Measurements from ENCODE around the gene ZC3H18.
"Not testable (repeated sequence)": the region's sequence is repeated elsewhere in the genome, so short reads cannot be mapped to it uniquely, and the experiment has no call there.

The ZC3H18 gene

DNA sequence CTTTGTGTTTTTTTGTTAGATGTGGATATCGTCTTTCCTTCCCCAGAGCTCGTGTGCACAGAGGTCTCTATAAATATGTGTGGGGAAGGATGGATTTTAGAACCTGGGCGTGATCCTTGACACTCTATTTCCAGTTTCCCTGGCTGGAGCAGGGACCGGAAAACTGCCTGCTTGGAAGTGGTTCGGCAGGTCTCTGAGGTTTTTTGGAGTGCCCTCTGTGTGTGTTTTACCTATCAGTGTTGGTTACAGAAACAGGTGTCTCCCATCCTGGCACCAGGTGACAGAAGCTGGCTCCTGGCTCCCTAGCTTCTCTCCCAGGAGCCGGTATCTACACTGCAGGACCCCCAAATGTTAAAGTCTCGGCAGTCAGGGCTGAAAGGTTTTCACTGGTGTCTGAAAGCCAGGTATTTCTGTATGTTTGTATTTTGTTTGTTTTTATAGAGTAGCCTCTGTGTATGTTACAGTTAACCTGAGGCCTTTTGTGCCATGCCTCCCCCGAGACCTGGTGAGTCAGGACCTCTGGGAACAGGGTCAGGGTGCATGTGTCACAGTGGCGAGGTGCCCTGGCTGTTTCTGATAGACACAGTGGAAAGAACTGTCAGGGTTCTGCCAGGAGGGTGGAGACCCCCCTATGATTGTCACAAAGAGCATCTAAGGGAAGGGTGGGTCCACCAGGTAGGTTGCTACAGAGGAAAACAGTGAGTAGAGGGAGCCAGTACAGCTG, 31.3 kb downstream of the ZC3H18 start:
- no peak for DNase-seq (ENCODE audit: low read depth in 2 of 2, low spot score in 1 of 2)

DNA sequence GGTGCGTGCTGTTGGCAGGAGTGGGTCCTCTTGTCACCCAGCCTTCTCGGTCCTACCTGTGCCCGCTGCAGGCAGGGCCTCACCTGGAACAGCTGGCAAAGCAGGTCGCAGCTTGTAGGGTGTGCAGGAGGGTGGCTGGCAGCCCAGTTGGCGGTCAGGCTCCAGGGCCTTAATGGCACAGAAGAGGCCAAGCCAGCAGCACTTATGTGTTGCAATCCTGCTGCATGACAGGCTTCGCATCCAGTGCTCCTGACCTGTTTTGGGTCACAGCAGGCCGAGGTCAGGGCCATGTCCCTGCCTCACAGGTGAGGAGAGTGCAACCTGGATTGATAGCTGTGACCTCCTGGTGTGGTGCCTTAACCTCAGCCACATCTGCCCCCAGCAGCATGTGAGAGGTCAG, 31.9 kb downstream of the ZC3H18 start:
- DNase-seq (ENCODE audit: low read depth in 2 of 2, low spot score in 1 of 2) = no peak

DNA sequence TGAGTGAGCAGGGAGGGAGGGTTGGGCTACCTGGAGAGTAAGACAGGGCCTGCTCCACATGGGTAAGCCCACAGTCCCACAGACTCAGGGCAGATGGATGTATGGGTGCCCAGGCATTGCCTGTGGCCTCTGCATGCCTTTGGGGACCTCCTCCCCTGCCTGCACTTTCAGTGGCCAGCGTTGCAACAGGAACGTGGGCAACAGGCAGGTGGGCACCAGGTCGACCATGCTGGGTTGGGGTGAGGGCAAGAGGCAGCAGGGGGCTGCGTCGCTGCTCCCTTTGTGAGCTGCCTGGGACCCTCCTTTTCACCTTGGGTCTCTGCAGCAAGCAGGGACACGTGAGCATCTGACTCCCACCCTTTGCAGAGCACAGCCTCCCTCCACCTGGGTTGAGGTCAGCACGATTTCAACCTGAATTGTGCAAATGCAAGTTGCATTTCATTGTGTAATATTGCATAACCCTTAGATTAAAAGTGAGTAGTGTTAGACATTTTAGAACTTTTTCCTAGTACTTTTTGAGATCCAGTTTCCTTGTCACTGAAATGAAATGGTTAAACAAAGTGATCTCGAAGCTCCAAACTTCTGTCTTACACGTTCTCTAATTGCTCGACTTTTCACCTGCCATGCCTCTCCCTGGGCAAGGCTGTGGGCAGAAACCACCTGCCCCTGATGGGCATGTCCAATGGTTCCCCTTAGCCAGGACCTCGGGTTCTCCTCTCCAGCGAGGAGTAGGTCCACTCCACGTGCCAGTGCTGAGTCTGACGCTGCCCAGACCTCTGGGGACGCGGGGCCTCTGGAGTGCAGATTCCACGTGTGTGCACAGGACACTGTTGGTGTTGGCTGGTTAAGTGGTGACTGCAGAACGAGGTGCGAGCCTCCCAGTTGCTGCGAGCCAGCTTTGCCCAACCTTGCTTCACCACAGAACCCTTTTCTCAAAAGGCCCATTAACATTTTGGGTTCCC, 35.3 kb downstream of the ZC3H18 start:
- DNase-seq (ENCODE audit: low read depth in 2 of 2, low spot score in 1 of 2) = no peak

- DNase-seq (ENCODE audit: low read depth in 2 of 2, low spot score in 1 of 2) = no peak
Measured at GRCh38 chr16:88606148-88606757, 36.0 kb downstream of the ZC3H18 start.

GRCh38 chr16:88608076-88608475, 37.9 kb downstream of the ZC3H18 start:
- no peak for DNase-seq (ENCODE audit: low read depth in 2 of 2, low spot score in 1 of 2)

- DNase-seq (ENCODE audit: low read depth in 2 of 2, low spot score in 1 of 2) = not testable (repeated sequence)
Measured at GRCh38 chr16:88609426-88609825, 39.2 kb downstream of the ZC3H18 start.

DNA sequence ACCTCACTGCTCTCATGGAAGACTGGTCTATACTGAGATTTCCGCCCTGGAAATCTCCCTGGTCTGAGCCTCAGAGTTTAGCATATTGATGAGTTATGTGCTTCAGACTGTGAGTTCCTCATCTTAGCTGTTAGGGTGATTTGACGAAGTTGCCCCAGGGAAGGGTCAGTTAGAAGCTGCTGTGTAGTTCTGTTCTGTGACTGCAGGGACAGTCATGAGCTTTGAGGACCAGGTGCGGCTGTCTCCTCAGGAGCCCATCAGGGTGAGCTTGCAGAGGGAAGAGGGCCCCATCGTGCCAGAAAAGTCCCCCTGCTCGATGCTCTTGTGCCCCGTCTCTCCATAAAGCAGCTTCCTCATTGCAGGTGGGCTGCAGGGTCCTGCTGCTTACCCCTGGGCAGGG, 39.9 kb downstream of the ZC3H18 start:
- DNase-seq (ENCODE audit: low read depth in 2 of 2, low spot score in 1 of 2) = no peak

- no peak for DNase-seq (ENCODE audit: low read depth in 2 of 2, low spot score in 1 of 2)
Measured at GRCh38 chr16:88610909-88611812, 41.0 kb downstream of the ZC3H18 start.

- no peak for DNase-seq (ENCODE audit: low read depth in 2 of 2, low spot score in 1 of 2)
Measured at GRCh38 chr16:88613293-88613692, 43.1 kb downstream of the ZC3H18 start.

GRCh38 chr16:88613911-88614817, 44.0 kb downstream of the ZC3H18 start:
- no peak for DNase-seq (ENCODE audit: low read depth in 2 of 2, low spot score in 1 of 2)

- DNase-seq (ENCODE audit: low read depth in 2 of 2, low spot score in 1 of 2) = no peak
Measured at GRCh38 chr16:88614818-88615580, 44.8 kb downstream of the ZC3H18 start.

- no peak for DNase-seq (ENCODE audit: low read depth in 2 of 2, low spot score in 1 of 2)
Measured at GRCh38 chr16:88616320-88616719, 46.1 kb downstream of the ZC3H18 start.

GRCh38 chr16:88616736-88617135, 46.5 kb downstream of the ZC3H18 start:
- DNase-seq (ENCODE audit: low read depth in 2 of 2, low spot score in 1 of 2) = no peak

DNA sequence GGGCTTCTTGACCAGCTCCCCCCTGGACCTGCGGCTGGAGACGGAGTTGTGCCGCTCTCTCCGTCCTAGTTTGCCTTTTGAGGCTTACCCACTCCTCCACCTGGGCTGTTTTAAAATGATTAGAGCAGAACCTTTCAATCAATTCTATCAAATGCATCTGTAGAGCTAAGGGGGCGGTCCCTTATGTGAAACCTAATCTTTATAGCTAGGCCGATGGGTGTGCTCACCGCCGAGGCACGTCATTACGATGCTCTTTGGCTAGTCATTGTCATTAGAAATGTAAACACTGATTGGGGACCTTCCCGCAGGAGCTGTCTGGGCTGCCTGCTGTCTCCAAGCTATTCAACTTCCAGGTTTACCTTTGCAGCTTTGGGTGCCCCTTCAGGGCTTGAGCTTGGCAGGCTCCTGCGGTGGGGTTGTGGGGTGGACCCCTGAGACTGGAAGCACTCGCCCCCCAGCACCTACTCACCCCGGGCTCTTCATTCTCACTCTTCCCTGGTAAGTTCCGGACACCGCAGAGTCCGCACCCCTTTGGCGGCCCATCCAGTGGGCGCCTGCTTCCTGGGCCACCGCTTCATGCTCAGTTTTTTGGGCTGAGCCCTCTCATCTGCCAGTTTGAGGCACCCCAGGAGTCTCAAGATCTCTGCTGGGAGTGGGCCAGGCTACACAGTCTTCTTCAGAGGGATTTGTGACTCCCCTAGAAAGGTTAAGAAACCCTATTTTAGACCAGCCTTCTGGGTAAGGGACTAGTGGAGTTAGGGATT, 47.2 kb downstream of the ZC3H18 start:
- DNase-seq (ENCODE audit: low read depth in 2 of 2, low spot score in 1 of 2) = no peak

GRCh38 chr16:88618182-88618955, 48.2 kb downstream of the ZC3H18 start:
- no peak for DNase-seq (ENCODE audit: low read depth in 2 of 2, low spot score in 1 of 2)

- DNase-seq (ENCODE audit: low read depth in 2 of 2, low spot score in 1 of 2) = no peak
Measured at GRCh38 chr16:88618956-88619667, 48.9 kb downstream of the ZC3H18 start.

Data from stimulated activated CD8-positive, alpha-beta memory T cell treated with anti-CD3 and anti-CD28 coated beads, Interleukin-4, amount 100 ng/mL, for 1 hour (primary cell).